Measurements from ENCODE around the gene SMTNL2. TPM values are rescaled to one million over a fixed set of nuclear protein-coding genes. Genes with fewer than 3 reads are reported as not detected.
"Not testable (repeated sequence)": the region's sequence is repeated elsewhere in the genome, so short reads cannot be mapped to it uniquely, and the experiment has no call there.

Gene SMTNL2
- total and polyA plus RNA-seq, 9 of the 15 experiments (the other 6 are each of a cell fraction or from before 2014, with no cell fraction given), result not detected

DNA sequence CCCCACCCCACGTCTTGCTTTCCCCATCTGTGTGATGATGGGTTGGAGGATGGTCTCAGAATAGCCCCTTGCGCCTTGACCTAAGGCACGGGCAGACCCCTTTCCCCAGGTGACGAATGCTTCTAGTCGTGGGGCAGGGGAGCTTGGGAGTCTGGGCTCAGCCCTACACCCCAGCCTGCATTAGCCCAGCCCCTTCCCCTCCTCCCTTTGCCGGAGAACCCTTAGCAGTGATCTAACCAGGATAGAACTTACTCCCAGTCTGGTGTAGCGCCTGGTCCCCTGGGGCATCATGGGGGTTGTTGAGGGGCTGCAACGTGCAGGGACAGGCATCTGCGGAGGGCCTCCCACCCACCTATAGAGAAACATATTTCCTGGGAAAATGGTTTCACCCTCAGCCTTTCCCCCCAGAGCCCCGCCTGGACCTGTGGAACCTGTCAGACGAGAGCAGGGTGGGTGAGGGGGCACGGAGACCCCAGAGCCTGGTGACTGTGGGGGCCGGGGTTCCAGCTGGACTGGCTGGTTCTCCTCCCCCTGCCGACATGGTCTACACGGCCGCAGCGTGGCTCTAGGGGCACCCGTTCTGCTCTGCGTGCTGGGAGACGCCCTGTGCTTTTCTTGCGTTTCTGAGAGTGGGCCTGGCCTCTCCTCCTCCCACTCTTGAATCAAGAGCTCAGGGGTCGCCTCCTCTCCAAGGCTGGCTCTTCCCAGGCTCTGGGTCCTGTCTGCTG, 4.7 kb downstream of the SMTNL2 start:
- in situ Hi-C loops (cut with MboI) (no loop called here), intact Hi-C loops (cut with micrococcal nuclease) (no loop called here)
- H3K9me3 ChIP-seq (replicated peaks; ENCODE audit: control insufficient read depth, insufficient read depth, low read depth, low read length), result no peaks in the 10 kb centered on the region
- peaks cover 4 to 75% of the 10 kb centered on the region in 2 experiments; a peak in 4 of 5 replicates for H3K27me3 ChIP-seq (ENCODE audit: control insufficient read depth in 2 of 2, insufficient read depth in 2 of 2, low read length in 2 of 2)
- peaks cover 6 to 23% of the 10 kb centered on the region in 2 experiments; a peak in 4 of 5 replicates for H3K4me1 ChIP-seq (replicated peaks in 1 of 2; ENCODE audit: control insufficient read depth in 2 of 2, insufficient read depth in 2 of 2, low read length in 2 of 2)
- no peak overlapping the region for H2AFZ ChIP-seq (ENCODE audit: low read depth, low read length)
- no peak overlapping the region for H3K4me2 ChIP-seq (ENCODE audit: insufficient read depth, low read length)
- ChIA-PET POLR2A (no interaction called here), CTCF (ENCODE audit: low intra/inter-chr PET ratio) (no interaction called here)
- no peaks in the 10 kb centered on the region for H3K79me2 ChIP-seq (ENCODE audit: control insufficient read depth, insufficient read depth, low read length)
- no peaks in the 10 kb centered on the region for H3K36me3 ChIP-seq (ENCODE audit: control insufficient read depth, insufficient read depth, low read length)
- DNase-seq (ENCODE audit: extremely low read depth in 1 of 4, low spot score in 3 of 4) (no peak), FAIRE-seq (no peak), ATAC-seq (no peak)
- no peak overlapping the region; a peak in 1 of 4 replicates for H3K9ac ChIP-seq (ENCODE audit: insufficient read depth in 1 of 2, low read depth in 2 of 2, low read length in 2 of 2)
- TF ChIP-seq ZNF75A (CRISPR knock-in tag; IDR thresholded peaks at IDR 0.05), result no peak
- TF ChIP-seq ZNF3 (CRISPR knock-in tag; IDR thresholded peaks at IDR 0.05), result no peak
- no peak for TF ChIP-seq ZNF668 (CRISPR knock-in tag; IDR thresholded peaks at IDR 0.05)
- TF ChIP-seq MYC (IDR thresholded peaks at IDR 0.05; ENCODE audit: low read depth, low read length), result no peak
- TF ChIP-seq MYC (CRISPR knock-in tag; IDR thresholded peaks at IDR 0.05; ENCODE audit: borderline replicate concordance, low read depth), result no peak
- TF ChIP-seq SLC30A9 (CRISPR knock-in tag; IDR thresholded peaks at IDR 0.05), result no peak
- TF ChIP-seq, protein P1, sequence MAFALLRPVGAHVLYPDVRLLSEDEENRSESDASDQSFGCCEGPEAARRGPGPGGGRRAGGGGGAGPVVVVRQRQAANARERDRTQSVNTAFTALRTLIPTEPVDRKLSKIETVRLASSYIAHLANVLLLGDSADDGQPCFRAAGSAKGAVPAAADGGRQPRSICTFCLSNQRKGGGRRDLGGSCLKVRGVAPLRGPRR (CRISPR knock-in tag; IDR thresholded peaks at IDR 0.05), result no peak
- TF ChIP-seq, protein P2, sequence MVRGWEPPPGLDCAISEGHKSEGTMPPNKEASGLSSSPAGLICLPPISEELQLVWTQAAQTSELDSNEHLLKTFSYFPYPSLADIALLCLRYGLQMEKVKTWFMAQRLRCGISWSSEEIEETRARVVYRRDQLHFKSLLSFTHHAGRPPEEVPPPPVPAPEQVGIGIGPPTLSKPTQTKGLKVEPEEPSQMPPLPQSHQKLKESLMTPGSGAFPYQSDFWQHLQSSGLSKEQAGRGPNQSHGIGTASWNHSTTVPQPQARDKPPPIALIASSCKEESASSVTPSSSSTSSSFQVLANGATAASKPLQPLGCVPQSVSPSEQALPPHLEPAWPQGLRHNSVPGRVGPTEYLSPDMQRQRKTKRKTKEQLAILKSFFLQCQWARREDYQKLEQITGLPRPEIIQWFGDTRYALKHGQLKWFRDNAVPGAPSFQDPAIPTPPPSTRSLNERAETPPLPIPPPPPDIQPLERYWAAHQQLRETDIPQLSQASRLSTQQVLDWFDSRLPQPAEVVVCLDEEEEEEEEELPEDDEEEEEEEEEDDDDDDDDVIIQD (CRISPR knock-in tag; IDR thresholded peaks at IDR 0.05), result no peak
- no peak for TF ChIP-seq ZNF263 (CRISPR knock-in tag; IDR thresholded peaks at IDR 0.05; ENCODE audit: borderline replicate concordance)
- no peak overlapping the region for H3K4me3 ChIP-seq
- WGBS (ENCODE audit: insufficient coverage, low coverage, missing lambda C conversion rate), result 9% methylated on average over 14 of the region's 22 CpGs
- no peak overlapping the region for H3K27ac ChIP-seq (ENCODE audit: extremely low read depth, low read depth, low read length)
- no TSS peak for BruUV-seq (replicated peaks)
- H4K20me1 ChIP-seq (replicated peaks; ENCODE audit: control insufficient read depth, insufficient read depth, low read length), result peaks cover 10% of the 10 kb centered on the region; the same call in 1 of the 2 replicates
- H3K9me1 ChIP-seq (ENCODE audit: control insufficient read depth, insufficient read depth, low read length), result no peaks in the 10 kb centered on the region

DNA sequence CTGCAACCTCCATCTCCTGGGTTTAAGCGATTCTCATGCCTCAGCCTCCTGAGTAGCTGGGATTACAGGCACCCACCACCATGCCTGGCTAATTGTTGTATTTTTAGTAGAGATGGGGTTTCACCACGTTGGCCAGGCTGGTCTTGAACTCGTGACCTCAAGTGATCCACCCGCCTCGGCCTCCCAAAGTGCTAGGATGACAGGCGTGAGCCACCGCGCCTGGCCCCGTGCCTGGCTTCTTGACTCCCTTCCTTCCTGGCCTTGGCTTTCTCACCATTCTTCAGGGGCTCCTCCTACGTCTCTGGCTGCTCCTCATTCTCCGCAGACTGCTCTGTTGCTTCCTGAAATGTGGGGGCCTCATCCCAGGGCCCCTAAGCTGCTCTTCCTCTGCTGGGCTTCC, 5.7 kb downstream of the SMTNL2 start:
- FAIRE-seq; H3K79me2 ChIP-seq (ENCODE audit: control insufficient read depth, insufficient read depth, low read length); CTCF ChIA-PET (ENCODE audit: low intra/inter-chr PET ratio): not testable (repeated sequence)

More for the DNA sequence above, 5.7 kb downstream of the SMTNL2 start:
- Histone ChIP-seq H3K4me1 (replicated peaks in 1 of 2; ENCODE audit: control insufficient read depth in 2 of 2, insufficient read depth in 2 of 2, low read length in 2 of 2) (peaks cover 6 to 16% of the 10 kb centered on the region in 2 experiments; a peak in 4 of 5 replicates), H3K27me3 (ENCODE audit: control insufficient read depth in 2 of 2, insufficient read depth in 2 of 2, low read length in 2 of 2) (peaks cover 4 to 72% of the 10 kb centered on the region in 2 experiments; a peak in 4 of 5 replicates), H4K20me1 (replicated peaks; ENCODE audit: control insufficient read depth, insufficient read depth, low read length) (peaks cover 10% of the 10 kb centered on the region; the same call in 1 of the 2 replicates)
- ATAC-seq; POLR2A ChIA-PET; BruUV-seq (replicated peaks); H3K36me3 ChIP-seq (ENCODE audit: control insufficient read depth, insufficient read depth, low read length); H3K9me1 ChIP-seq (ENCODE audit: control insufficient read depth, insufficient read depth, low read length); in situ Hi-C loops (cut with MboI); H3K4me2 ChIP-seq (ENCODE audit: insufficient read depth, low read length); H3K27ac ChIP-seq (ENCODE audit: extremely low read depth, low read depth, low read length); H3K4me3 ChIP-seq; H2AFZ ChIP-seq (ENCODE audit: low read depth, low read length); intact Hi-C loops (cut with micrococcal nuclease); H3K9me3 ChIP-seq (replicated peaks; ENCODE audit: control insufficient read depth, insufficient read depth, low read depth, low read length); DNase-seq (ENCODE audit: extremely low read depth in 1 of 4, low spot score in 3 of 4); H3K9ac ChIP-seq (ENCODE audit: insufficient read depth in 1 of 2, low read depth in 2 of 2, low read length in 2 of 2): not testable (repeated sequence)
- 3% methylated on average over 10 of the region's 11 CpGs for whole genome bisulfite sequencing (ENCODE audit: insufficient coverage, low coverage, missing lambda C conversion rate)
